Hippocampal formation (tissue), 2 donors: ENCODE results near the gene GPAM.

ENCODE experiments used
- DNase-seq, 2 donors: peaks; one replicate each; lab custom pipeline; 2025; lab: John Stamatoyannopoulos, UW

Gene GPAM

DNA sequence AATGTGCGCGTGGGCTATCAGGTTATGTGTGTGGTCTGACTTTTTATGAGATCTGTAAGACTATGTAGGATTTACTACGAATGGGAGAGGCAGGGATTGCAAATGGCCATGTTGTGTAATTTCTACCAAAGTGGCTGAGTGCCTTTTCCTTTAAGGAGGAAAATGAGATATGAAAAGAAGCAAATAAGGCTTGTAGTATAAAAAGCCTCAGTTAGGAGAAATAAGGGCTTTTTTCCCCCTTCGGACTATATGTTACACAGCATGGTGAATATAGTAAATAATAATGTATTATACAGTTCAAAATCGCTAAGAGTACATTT, 447 bp upstream of the GPAM start:
- no peak for DNase-seq

DNA sequence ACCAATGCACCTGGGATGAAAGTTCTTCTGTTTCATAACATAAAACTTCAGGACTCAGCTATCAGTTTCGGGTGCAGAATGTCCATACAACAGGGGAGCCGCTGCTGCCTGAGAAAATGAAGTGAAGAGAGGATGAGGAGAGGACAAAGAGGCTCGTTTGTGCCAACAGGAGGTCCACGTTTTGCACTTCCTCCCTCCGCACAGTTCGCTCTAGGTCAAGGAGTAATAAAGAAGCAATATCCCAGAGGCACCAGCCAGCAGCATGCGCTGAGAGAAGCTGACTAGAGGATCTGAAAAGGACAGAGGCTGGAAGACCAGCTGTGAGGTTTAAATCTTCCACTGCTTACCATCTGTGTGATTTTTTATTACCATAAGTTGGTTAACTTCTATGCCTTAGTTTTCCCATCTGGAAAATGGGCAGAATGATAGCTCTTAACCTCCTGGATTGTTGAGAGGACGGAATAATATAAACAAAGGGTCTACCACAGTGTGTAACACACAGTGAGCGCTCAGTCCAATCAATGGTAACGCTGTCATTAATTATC, 709 bp downstream of the GPAM start:
- DNase-seq = no peak

DNA sequence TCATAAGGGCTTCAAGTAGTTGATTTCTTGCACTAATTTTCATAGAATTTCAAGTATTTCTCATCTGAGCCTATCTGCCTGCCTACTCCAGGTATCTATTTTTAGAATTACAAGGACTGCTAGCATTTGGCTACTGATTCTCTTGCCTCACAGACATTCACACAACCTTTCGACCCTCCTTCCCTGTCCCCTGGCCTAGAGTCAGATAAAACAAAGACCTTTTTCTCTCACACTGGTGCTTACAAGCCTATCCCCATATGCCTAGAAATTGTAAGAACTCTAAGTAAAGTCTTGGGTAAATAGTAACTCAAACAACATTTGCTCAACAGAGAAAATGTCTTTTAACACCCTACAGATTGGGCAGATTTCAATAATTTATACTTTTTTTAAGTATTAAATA, 6.3 kb downstream of the GPAM start:
- DNase-seq = no peak

DNA sequence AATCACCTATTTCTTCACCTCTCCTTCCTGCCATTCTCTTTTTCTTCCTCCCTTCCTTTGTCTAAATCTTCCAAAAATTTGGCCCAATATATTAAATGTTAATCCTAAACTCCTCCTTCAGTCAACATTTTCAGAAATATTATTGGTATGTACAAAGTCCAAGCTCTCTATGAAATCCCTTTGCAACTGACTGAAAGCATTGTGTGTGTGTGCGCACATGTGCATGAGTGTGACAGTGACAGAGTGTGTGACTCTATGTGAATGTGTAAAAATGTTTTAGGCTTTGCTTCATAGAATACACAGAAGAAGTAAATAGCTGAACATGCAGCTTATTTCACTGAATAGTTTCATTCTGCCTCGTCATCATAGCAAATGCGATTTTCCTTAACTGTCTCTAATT, 7.0 kb downstream of the GPAM start:
- DNase-seq = no peak

DNA sequence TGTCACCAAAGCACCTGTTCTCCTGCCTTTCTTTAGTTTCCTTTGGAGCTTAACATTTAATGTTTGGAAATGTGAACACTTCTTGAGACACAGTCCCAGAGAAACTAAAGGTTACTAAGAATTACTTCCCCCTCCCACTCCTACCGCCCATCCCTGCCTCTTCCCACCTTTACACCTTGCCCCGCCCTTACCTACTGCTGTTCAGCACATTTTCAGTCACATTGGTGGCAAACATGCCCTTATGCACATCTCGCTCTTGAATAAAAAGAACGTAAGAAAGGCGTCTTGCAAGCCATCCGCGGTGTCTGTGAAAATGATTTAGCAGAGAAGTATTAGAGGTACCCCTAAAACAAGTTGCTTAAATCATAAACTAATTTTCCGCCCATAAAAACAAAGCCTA, 8.2 kb downstream of the GPAM start:
- no peak for DNase-seq

DNA sequence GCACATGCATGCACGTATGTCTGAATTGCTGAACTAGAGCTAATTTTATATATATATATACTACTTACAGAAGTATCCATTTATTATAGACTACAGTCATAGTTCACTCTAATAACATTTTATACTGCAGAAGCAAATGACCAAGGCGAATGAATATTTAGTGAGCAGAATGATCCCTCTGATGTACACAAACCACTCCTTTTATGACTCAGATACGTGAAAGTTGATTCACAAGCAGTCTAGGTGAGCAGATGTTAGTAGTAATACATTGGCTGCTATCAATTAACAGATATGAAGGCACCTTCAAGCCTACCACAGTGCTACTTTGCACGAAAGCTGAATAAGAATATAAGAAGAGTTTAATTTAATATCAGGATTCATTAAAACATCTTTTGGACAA, 10.4 kb downstream of the GPAM start:
- no peak for DNase-seq

DNA sequence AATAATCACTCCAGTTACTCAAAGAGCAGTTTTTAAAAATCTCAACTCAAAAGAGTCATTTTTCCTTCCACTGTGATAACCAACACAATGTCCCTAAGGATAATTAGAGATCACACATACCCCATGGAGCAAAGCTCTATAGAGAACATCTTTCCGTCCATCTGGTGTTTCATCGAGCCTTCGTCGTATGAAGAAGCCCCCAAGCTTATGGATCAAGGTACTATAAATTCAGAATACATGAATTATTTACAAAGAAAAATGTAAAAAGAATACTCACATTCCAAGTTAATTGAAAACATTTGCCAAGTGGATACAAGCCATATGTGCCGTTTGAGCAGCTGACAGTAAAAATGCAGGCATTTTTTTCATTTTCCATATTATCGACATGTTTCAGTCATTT, 14.8 kb downstream of the GPAM start:
- DNase-seq = no peak

DNA sequence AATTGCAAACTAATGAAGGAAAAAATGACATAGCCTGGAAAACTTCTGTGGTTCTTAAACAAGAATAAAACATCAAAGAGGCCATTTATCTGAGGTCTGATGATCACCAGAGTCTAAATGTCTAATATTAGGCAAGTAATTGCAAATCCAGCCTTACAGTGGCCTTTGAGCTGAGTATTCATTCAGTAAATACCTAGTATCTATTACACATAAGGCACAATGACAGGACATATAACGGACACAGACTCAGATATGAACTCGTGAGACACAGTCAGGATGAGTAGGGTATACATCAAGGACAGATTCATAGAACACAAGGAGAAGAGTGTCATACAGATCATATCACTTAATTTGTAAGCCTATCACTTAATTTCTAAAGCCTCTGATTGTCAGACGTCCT, 16.8 kb downstream of the GPAM start:
- no peak for DNase-seq

DNA sequence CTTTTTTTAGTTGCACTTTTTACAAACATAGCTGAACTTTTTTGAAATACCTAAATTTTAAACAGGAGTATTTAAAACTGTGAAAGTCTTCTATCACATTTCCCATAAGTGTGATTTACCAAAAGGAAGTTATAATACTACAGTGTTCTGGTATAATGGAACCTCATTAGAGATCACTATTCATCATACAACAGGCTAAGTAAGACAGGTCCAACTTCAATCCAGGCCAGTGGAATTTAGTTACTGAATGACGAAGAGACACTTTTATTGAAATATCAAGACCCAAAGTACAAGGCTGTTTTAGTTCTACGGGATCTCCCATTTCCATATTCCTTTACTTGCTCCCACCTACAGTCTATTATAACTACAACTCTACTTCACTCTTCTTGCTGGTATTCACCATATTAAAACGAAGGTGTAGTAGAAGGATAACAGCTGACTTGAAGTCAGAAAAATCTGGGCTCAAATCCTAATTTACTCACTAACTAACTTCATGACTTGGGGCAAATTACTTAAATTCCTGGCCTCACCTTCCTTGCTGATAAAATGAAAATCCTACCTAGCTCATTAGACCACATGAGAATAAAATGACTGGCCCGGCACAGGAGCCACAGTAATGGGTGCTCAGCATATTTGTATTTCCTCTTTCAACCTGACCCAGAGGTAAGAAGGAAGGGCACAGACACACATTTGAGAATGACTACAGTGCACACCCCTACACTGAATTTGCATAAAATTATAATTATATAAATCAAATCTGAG, 21.6 kb downstream of the GPAM start:
- no peak for DNase-seq

DNA sequence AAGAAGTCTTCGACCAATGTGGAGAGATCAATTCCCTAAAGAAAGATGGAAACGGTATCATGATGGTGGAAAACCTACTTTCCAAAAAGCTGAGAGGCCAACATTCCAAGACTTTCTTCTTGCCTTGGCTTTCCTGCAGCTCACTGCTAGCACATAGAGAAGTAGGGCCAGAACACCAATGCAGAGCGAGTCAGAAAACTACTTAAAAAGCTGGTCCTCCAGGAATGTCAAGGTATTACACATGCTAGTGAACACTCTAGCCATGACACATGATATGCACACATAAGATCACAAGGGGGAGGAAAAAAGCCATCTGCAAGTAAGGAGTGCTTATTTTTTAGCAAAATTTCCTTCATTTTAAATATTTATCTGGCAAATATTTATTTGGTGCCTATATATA, 22.7 kb downstream of the GPAM start:
- no peak for DNase-seq

DNA sequence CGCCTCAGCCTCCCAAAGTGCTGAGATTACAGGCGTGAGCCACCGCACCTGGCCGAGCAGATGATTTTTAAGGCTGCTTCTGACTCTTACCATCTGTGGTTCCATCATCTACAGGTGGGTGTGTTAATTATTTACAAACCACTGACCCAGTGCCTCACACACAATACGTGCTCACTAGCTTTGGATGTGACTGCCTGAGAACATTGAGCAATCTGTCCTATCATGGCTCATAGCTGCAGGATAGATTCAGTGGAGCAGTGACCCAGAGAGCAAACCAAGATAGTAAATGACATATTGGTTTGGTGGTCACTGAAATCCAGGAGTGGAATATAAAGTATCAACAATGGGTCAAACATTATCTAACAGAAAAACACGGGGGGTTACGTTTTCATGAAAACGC, 24.1 kb downstream of the GPAM start:
- no peak for DNase-seq

DNA sequence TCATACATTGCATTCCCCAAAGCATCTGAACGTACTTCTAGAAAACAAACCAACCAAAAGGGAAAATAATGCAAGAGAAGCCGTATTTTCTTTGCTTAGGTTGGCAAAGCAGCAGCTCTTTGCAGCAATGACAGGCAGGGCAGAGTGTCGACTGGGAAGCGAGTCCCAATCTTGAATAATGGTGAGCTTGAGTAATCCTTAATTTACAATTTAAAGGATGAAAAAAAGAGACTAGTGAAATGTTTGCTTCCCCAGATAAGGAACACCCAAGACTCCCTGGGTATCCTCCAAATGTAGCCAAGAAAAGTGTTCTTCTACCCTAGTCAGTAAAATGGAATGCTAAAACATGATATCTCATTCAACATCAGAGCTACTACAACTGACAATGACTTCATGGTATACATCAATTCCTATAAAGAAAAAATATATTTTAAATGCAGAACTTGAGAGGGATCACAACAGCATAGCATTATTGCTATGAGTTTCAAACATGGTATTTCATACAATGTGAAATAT, 32.0 kb downstream of the GPAM start:
- no peak for DNase-seq

DNA sequence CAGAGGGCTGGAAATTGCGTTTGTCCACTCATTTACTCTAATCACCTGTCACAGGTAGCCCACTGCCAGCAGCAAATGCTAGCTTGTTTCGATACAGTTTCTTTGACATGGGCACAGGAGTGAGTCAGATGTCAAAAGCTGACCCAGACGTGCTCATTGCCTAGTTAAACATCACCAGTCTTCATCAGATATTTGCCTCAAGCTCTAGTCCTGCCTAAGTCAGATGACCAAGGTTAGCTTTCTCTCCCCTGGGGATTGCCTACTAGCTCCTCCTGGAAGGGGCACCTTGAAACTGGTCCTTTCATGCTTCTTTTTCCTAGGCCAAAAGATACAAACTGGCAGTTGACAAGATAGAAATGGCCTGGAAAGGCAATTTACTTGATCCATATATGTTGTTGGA, 35.2 kb downstream of the GPAM start:
- no peak for DNase-seq

DNA sequence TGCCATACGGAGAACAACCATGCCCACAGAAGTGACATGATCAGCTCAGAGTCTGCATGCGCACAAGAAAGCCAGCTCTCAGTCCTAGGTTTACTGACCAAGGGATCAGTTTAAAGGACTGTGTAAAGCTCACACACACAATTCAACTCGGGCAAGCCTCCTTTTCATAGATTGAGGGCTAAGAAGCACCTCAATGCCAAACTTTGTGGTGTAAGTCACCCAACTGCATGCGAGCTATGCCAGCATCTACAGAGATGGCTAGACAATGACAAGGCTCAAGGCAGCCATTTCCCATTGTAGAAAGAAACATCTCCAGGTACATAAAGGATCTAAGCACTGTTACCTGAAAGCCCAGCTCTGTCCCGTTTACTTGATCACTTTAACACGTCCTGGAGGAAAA, 36.8 kb downstream of the GPAM start:
- DNase-seq = no peak

DNA sequence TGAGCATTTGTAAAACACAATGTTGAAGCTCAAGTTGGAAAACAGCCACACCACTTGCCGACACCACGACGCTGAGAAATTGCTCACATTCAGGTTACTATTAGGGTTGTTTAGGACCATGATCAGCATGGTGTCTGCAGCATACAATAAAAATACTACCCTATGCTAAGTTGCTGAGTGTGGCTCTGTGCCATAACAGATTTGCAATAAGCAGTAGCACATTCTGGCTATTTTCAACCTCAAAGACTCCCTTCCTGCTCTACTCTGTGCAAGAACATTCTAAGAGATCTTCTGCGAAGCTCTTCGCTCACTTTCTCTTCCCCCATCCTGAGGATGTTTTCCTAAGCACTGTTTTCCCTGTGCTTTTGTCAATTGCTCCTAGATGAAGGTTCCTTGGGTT, 38.3 kb downstream of the GPAM start:
- no peak for DNase-seq

DNA sequence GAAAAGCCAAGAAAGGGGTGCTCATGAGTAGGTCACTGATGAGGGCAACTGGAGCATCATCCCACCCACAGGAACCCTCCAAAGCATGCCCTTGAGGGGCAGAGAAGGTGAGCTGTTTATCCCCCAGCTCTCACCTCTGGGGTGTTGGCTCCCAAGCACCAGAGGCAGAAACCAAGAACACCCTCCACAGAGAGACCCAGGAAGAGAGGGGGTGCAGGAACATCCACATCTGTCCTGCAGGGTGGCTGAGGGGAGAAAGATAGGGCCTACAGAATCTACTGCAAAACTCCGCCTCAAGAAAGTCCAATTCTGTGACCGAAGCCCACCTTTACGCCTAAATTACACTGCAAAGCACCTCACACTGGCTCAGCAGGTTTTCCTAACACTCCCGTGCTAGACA, 40.1 kb downstream of the GPAM start:
- DNase-seq = no peak

DNA sequence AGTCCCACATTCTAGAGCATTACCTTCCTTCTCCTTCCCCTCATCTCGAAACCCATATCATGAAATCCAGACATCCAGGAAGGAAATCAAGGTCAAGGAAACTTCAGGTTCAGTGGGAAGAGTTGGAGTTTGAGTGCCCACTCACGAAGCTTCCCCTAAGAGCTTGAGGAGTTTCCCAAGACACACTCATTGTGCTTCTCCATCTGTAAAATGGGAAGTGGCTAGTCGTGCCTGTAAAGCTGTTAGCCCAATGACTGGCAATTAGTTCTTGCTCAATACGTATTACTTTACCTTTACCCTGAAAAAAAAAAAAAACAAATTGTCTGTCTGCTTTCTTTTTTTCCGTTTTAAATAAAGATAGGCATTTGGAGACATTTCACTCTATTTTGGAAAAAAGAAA, 42.3 kb downstream of the GPAM start:
- DNase-seq = no peak

DNA sequence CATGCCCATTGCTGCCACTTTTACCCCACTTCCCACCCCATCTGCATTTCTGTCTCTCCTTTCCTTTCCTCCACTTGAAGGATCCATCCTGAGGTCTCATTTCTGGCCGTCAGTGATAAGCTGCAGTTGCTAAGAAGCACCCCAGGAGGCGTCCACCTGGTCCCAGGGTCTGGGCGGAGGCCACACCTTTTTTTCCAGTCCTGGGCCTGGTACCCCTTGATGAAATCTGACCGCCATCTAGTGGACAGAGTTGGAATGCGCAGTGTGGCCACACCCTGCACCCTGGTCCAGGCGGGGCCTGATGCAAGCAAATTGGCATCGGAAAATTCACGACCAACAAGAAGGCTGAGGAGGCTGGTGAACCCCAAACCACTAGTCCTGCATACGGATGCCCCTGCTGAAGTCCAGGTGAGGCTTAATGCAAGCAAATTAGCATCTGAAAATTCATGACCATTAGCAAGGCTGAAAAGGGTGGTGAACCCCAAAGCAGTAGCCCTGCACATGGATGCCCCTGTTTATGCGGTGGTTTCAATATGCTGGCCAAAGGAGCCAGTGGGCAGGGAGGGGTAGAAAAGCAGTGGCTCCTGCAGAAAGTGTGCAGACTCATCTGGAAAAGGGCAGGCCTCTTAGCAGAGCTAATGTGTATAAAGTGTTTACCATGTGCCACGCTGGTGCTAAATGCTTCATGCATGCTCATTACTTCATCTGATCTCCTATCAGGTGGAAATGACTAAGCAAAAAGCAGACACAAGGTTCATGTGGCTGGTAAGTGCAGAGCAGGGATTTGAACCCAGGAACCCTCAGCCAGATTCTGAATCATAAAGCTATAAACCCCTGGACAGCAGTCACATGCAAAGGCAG, 43.2 kb downstream of the GPAM start:
- peak; percentile 2 to 36 for DNase-seq

DNA sequence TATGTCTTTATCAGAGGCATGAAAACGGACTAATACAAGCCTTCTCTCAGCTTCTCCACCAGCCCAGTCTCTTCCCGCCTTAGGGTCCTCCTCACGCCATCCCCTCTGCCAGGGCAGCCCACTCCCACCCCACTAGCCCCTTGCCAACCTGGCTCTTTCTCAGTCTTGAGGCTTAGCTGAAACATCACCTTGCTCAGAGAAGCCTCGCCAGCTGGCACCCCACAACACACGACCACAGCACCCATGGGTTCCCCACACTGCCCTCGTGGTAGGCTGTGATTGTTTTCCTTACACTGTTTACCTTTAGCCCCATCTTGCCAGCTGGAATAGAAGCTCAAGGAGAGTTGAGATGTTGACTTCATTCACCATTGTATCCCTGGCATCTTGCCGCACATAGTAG, 44.4 kb downstream of the GPAM start:
- DNase-seq = no peak

DNA sequence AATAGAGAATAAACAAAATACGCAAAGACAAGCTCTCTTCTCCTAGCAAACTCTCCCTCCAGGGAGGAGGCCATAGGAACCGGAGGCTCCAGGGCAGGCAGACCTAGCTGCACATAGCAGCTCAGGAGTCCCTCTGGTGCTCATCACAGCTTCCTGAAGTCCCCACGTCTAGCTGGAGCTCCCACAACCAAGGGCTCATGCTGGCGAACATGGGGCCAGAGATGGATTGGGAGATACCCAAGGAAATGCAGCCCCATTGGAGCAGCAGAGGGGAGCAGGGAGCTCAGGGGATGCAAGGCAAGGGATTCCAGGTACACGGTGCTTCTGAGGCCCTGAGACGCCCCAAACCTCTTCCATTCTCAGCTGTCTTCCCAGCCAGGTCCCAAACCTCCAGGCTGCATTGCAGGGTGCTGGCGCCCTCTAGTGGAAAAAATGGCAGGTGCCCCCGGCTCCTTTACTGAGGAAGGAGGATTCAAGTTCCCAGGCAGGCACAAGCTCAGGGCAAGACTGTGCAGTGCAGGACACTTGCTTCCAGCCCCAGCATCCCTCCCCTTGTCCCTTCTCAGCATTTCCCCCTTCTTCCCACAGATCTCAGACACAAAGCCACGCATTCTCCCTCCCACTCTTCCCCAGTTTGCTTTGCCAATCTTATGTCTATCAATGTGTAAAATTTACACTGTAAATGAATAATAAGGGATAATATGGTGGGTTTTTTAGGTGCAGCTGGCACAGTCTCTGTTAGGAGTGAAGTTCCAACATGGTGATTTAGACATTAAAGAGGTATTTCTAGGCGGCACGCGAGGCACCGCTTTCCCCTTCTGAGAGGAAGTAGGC, 46.2 kb downstream of the GPAM start:
- peak; percentile 18 to 29 for DNase-seq

DNA sequence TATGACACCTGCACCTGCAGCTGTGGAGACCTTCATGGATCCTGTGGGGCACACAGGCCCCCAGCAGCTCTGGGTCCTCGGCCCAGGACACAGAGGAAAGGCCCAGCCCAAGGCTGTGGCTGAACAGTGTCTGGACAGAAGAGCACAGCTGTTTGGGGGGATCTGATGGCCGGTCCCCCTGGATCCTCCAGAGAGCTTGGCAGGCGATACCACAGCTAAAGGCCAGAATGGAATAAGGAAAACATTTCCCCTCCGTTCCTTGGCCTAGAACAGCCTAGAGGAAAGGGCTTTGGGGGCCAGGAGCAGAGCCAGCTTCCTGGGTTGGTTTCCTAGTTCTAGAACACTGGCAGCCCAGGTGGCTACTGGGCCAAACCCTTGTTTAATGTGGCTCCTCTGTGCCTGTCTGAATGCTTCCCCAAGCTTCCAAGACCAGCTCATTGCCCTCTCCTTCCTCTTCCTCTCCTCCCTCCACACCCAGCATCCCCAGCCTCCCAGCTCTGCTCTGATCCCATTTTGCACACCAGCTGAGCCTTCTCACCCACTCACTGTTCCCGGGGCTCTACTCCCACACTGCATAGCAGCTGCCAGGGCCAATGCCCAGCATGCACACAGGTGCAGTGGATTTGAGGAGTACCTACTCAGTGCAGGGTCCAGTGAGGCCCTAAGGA, 46.9 kb downstream of the GPAM start:
- no peak for DNase-seq

DNA sequence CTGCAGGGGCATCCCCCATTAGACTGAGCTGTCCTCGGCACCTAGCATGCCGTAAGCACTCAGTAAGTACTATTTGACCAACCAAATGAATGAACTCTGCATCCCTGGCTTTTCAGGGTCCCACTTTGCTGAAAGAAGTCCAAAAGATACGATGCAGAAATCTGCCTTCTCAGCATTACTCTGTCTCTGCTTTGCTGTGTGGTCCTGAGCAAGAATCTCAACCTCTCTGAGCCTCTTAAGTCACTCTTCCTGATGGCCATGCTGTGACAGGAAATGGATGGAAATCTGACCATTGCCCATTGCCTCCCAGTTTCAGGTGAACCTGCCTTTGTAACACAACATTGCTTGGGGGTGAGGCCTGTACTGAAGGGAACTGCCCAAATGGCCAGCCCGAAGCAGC, 48.0 kb downstream of the GPAM start:
- DNase-seq = no peak
